H1 (cell line): ENCODE measurements around the gene GARIN3. TPM values are rescaled to one million over a fixed set of nuclear protein-coding genes. Genes with fewer than 3 reads are reported as not detected.

Source experiments
- CTCF ChIA-PET: fragments of 300-600 bp; sonication (Branson Sonifier 250); formaldehyde crosslinking; loops from one replicate; lab custom pipeline; 2021; ENCODE audit not compliant: partially characterized antibody; lab: Charles Lee
- POLR2A ChIA-PET: fragments of 300-600 bp; sonication (Branson Sonifier 250); formaldehyde crosslinking; loops from one replicate; lab custom pipeline; 2021; ENCODE audit warnings: inconsistent platforms; ENCODE audit not compliant: partially characterized antibody; lab: Charles Lee
- DNase-seq, 2 experiments: peaks; one replicate each; pipeline versions ENCODE4 v3.0.0 to v3.0.0-alpha.2; 2010 to 2022; ENCODE audit warnings: low spot score in 2 of 2, low read depth in 1 of 2, mixed read lengths in 1 of 2
- FAIRE-seq: peaks from 2 replicates; lab custom pipeline; 2011; peaks lifted over from hg19 to GRCh38; lab: Jason Lieb, UNC
- H2AFZ ChIP-seq: 2 replicates; pipeline ENCODE4 v1.8.1; 2012; ENCODE audit warnings: low read length, inconsistent platforms
- H2AK5ac ChIP-seq: 2 replicates; pipeline ENCODE4 v1.6.1; 2013; ENCODE audit warnings: low read depth, low read length
- H2BK120ac ChIP-seq: replicated peaks from 2 replicates; pipeline ENCODE3; 2013; ENCODE audit warnings: low read depth, low read length, inconsistent platforms
- H2BK12ac ChIP-seq: 2 replicates; pipeline ENCODE4 v1.6.1; 2013; ENCODE audit warnings: low read depth, low read length
- H2BK15ac ChIP-seq: 2 replicates; pipeline ENCODE4 v1.6.1; 2013; ENCODE audit warnings: low read length
- H2BK20ac ChIP-seq: 2 replicates; pipeline ENCODE4 v1.6.1; 2013; ENCODE audit warnings: low read length
- H2BK5ac ChIP-seq: 2 replicates; pipeline ENCODE4 v1.6.1; 2013; ENCODE audit warnings: low read depth, low read length
- H3K14ac ChIP-seq: 2 replicates; pipeline ENCODE4 v1.6.1; 2013; ENCODE audit warnings: inconsistent platforms; ENCODE audit not compliant: insufficient read length
- H3K18ac ChIP-seq: 2 replicates; pipeline ENCODE4 v1.6.1; 2013; ENCODE audit warnings: low read length; ENCODE audit errors: extremely low read depth
- H3K23ac ChIP-seq: 2 replicates; pipeline ENCODE4 v1.6.1; 2013; ENCODE audit warnings: inconsistent platforms; ENCODE audit not compliant: insufficient read length
- H3K23me2 ChIP-seq: 2 replicates; pipeline ENCODE4 v1.6.1; 2013; ENCODE audit warnings: low read depth, low read length
- H3K27ac ChIP-seq: 2 replicates; pipeline ENCODE4 v1.6.1; 2011; ENCODE audit warnings: low read depth, low read length, inconsistent platforms
- H3K27me3 ChIP-seq, 4 experiments: replicated peaks in 1 of 4; 1 replicate in 1 of 4; 2 replicates in 3 of 4; pipeline versions ENCODE4 v1.6.1 to v1.8.1; 2011 to 2013; ENCODE audit warnings: low read length in 3 of 4, mild to moderate bottlenecking in 3 of 4, inconsistent platforms in 2 of 4, mixed read lengths in 2 of 4, moderate library complexity in 1 of 4; ENCODE audit not compliant: control insufficient read depth in 3 of 4, insufficient read depth in 3 of 4; ENCODE audit errors: extremely low read depth in 1 of 4
- H3K36me3 ChIP-seq, 4 experiments: 2 replicates each; pipeline versions ENCODE4 v1.6.1 to v1.8.1; 2011 to 2013; ENCODE audit warnings: mild to moderate bottlenecking in 4 of 4, low read length in 3 of 4, moderate library complexity in 2 of 4, control low read depth in 1 of 4, inconsistent platforms in 1 of 4; ENCODE audit not compliant: insufficient read depth in 4 of 4, control insufficient read depth in 2 of 4
- H3K4ac ChIP-seq: replicated peaks from 2 replicates; pipeline ENCODE3; 2013; ENCODE audit warnings: low read length, low read depth, mixed read lengths, inconsistent platforms; ENCODE audit not compliant: insufficient read length
- H3K4me1 ChIP-seq, 4 experiments: replicated peaks in 1 of 4; 1 replicate in 1 of 4; 2 replicates in 3 of 4; pipeline versions ENCODE4 v1.6.1 to v1.8.1; 2011 to 2013; ENCODE audit warnings: low read length in 3 of 4, inconsistent platforms in 2 of 4, mixed read lengths in 1 of 4; ENCODE audit not compliant: insufficient read depth in 4 of 4, control insufficient read depth in 3 of 4
- H3K4me2 ChIP-seq, 2 experiments: 2 replicates each; pipeline versions ENCODE4 v1.6.1 to v1.8.1; 2011 to 2013; ENCODE audit warnings: low read depth in 2 of 2, low read length in 2 of 2, control low read depth in 1 of 2, inconsistent platforms in 1 of 2, mild to moderate bottlenecking in 1 of 2; ENCODE audit not compliant: insufficient read depth in 1 of 2
- H3K4me3 ChIP-seq, 4 experiments: fragments of 200-600, 300-600 bp in 1 of 4; sonication (generic), shearing (Covaris generic), sonication (Bioruptor Twin) in 1 of 4; 2 replicates each; pipeline versions ENCODE4 v1.5.1 to v1.8.1; 2011 to 2016; ENCODE audit warnings: low read length in 4 of 4, low read depth in 3 of 4, control low read depth in 2 of 4, inconsistent platforms in 2 of 4, mild to moderate bottlenecking in 2 of 4, mixed read lengths in 1 of 4, moderate library complexity in 1 of 4; ENCODE audit not compliant: insufficient read depth in 2 of 4; ENCODE audit errors: extremely low read depth in 1 of 4
- H3K56ac ChIP-seq: replicated peaks from 2 replicates; pipeline ENCODE3; 2013; ENCODE audit warnings: low read depth, mild to moderate bottlenecking, mixed read lengths, low read length, inconsistent platforms; ENCODE audit not compliant: insufficient read length
- H3K79me1 ChIP-seq: 2 replicates; pipeline ENCODE4 v1.6.1; 2013; ENCODE audit warnings: low read depth, low read length, control low read depth
- H3K79me2 ChIP-seq, 2 experiments: 2 replicates each; pipeline versions ENCODE4 v1.6.1 to v1.8.1; 2012 to 2013; ENCODE audit warnings: low read length in 2 of 2, mild to moderate bottlenecking in 2 of 2, inconsistent platforms in 1 of 2; ENCODE audit not compliant: insufficient read depth in 2 of 2, control insufficient read depth in 1 of 2
- H3K9ac ChIP-seq, 4 experiments: replicated peaks in 1 of 4; 1 replicate in 1 of 4; 2 replicates in 3 of 4; pipeline versions ENCODE4 v1.6.1 to v1.8.1; 2011 to 2013; ENCODE audit warnings: low read depth in 3 of 4, low read length in 3 of 4, control low read depth in 2 of 4, mild to moderate bottlenecking in 2 of 4, moderate library complexity in 2 of 4, inconsistent platforms in 1 of 4; ENCODE audit errors: extremely low read depth in 1 of 4
- H3K9me3 ChIP-seq, 2 experiments: 2 replicates each; pipeline versions ENCODE4 v1.6.1 to v1.8.1; 2012 to 2013; ENCODE audit warnings: mild to moderate bottlenecking in 2 of 2, moderate library complexity in 2 of 2, control low read depth in 1 of 2, inconsistent platforms in 1 of 2, low read depth in 1 of 2, low read length in 1 of 2, mixed read lengths in 1 of 2; ENCODE audit not compliant: insufficient read depth in 2 of 2
- H4K20me1 ChIP-seq, 2 experiments: replicated peaks in 1 of 2; 2 replicates each; pipeline versions ENCODE3 to v1.8.1; 2011 to 2013; ENCODE audit warnings: inconsistent platforms in 2 of 2, low read length in 2 of 2, mild to moderate bottlenecking in 1 of 2; ENCODE audit not compliant: insufficient read depth in 2 of 2, control insufficient read depth in 1 of 2
- H4K5ac ChIP-seq: 2 replicates; pipeline ENCODE4 v1.6.1; 2013; ENCODE audit warnings: low read length, low read depth, mixed read lengths, inconsistent platforms; ENCODE audit not compliant: insufficient read length
- H4K8ac ChIP-seq: 2 replicates; pipeline ENCODE4 v1.8.0; 2013; ENCODE audit warnings: mild to moderate bottlenecking, moderate library complexity, low read length, inconsistent platforms; ENCODE audit not compliant: insufficient read depth; ENCODE audit errors: extremely low read depth
- H4K91ac ChIP-seq: replicated peaks from 2 replicates; pipeline ENCODE3; 2013; ENCODE audit warnings: low read length, mixed read lengths, inconsistent platforms; ENCODE audit not compliant: insufficient read length
- BACH1 ChIP-seq: IDR thresholded peaks from 2 replicates; pipeline ENCODE4 v1.6.1; 2012; ENCODE audit warnings: low read length, improper control_type of control experiment
- CREB1 ChIP-seq: IDR thresholded peaks from 2 replicates; pipeline ENCODE4 v1.6.1; 2012; ENCODE audit warnings: inconsistent platforms
- FOSL1 ChIP-seq: IDR thresholded peaks from 2 replicates; pipeline ENCODE4 v1.6.1; 2011; ENCODE audit warnings: mild to moderate bottlenecking, low read depth, low read length, moderate library complexity; ENCODE audit not compliant: insufficient read depth
- GABPA ChIP-seq: IDR thresholded peaks from 2 replicates; pipeline ENCODE4 v1.6.1; 2011; ENCODE audit warnings: mild to moderate bottlenecking, low read length, moderate library complexity, borderline replicate concordance; ENCODE audit not compliant: insufficient read depth
- NANOG ChIP-seq: IDR thresholded peaks from 2 replicates; pipeline ENCODE4 v1.6.1; 2011; ENCODE audit warnings: low read length, low read depth, mild to moderate bottlenecking, inconsistent platforms; ENCODE audit not compliant: insufficient read depth, poor library complexity, severe bottlenecking
- NRF1 ChIP-seq: IDR thresholded peaks from 2 replicates; pipeline ENCODE4 v1.6.1; 2011; ENCODE audit warnings: mild to moderate bottlenecking, low read depth, low read length, improper control_type of control experiment
- PHF8 ChIP-seq: fragments of 200-600 bp; sonication (generic); conservative IDR thresholded peaks from 2 replicates; pipeline ENCODE4 v1.7.1; 2012; ENCODE audit warnings: low read depth, mild to moderate bottlenecking, inconsistent platforms, low read length, moderate library complexity
- RAD21 ChIP-seq, 2 experiments: IDR thresholded peaks in 1 of 2; conservative IDR thresholded peaks in 1 of 2; 2 replicates each; pipeline ENCODE4 v1.6.1; 2011; ENCODE audit warnings: low read depth in 2 of 2, low read length in 2 of 2, improper control_type of control experiment in 1 of 2, inconsistent platforms in 1 of 2, mild to moderate bottlenecking in 1 of 2, moderate library complexity in 1 of 2
- RBBP5 ChIP-seq: IDR thresholded peaks from 2 replicates; pipeline ENCODE4 v1.7.1; 2012; ENCODE audit warnings: low read depth, mild to moderate bottlenecking, inconsistent platforms, low read length, moderate library complexity, borderline replicate concordance
- TCF12 ChIP-seq: IDR thresholded peaks from 2 replicates; pipeline ENCODE4 v1.6.1; 2011; ENCODE audit warnings: low read depth, mild to moderate bottlenecking, low read length
- TEAD4 ChIP-seq: IDR thresholded peaks from 2 replicates; pipeline ENCODE4 v1.6.1; 2012; ENCODE audit warnings: low read depth, low read length, inconsistent platforms, mixed read lengths
- polyA plus RNA-seq, 7 experiments: library from polyadenylated mRNA; depleted of rRNA in 3 of 7; stranded (reverse) in 5 of 7; unstranded in 2 of 7; fragments of >200 nt in 5 of 7; fragments of 200-250 nt in 2 of 7; gene quantifications; 1 replicate in 5 of 7; 2 replicates in 1 of 7; 4 replicates in 1 of 7; pipeline versions ENCODE4 v1.2.1 to v1.2.3, GENCODE V29; 2011 to 2013; ENCODE audit warnings: missing spikeins in 2 of 7, mixed read lengths in 2 of 7
- total RNA-seq: library from RNA; stranded (reverse); fragmentation: NEBNext Ultra II Directional; extraction: Animal tissue kit (Norgen Biotek cat#: 25700); gene quantifications from 2 replicates; pipeline ENCODE4 v1.2.1, GENCODE V29; 2021

GARIN3 gene
- total and polyA plus RNA-seq, 2 of the 8 experiments (the other 6 are each of a cell fraction or from before 2014, with no cell fraction given): not detected

- Histone ChIP-seq H2BK15ac (no peak overlapping the region), H3K23ac (no peak overlapping the region), H3K9ac (no peak overlapping the region), H3K18ac (no peak overlapping the region), H3K36me3 (no peaks in the 10 kb centered on the region), H2BK5ac (no peak overlapping the region), H3K4me1 (no peaks in the 10 kb centered on the region), H2BK20ac (no peak overlapping the region), H4K20me1 (peaks cover 0 to 2% of the 10 kb centered on the region in 2 experiments), H3K4me2 (no peak overlapping the region), H3K4ac (no peak overlapping the region), H3K27me3 (peaks cover 1 to 30% (median 12%) of the 10 kb centered on the region in 4 experiments), H4K5ac (no peak overlapping the region), H2AK5ac (no peak overlapping the region), H4K8ac (no peak overlapping the region), H3K79me1 (no peaks in the 10 kb centered on the region), H3K79me2 (no peaks in the 10 kb centered on the region), H3K27ac (no peak overlapping the region), H3K9me3 (no peaks in the 10 kb centered on the region), H4K91ac (no peak overlapping the region), H3K14ac (no peak overlapping the region), H2AFZ (no peak overlapping the region), H2BK12ac (no peak overlapping the region), H3K4me3 (no peak overlapping the region), H2BK120ac (no peak overlapping the region), H3K23me2 (no peaks in the 10 kb centered on the region), H3K56ac (no peak overlapping the region)
- no peak for TF ChIP-seq RBBP5
- no peak for TF ChIP-seq TCF12
- no peak for TF ChIP-seq GABPA
- TF ChIP-seq TEAD4: no peak
- no peak for TF ChIP-seq FOSL1
- no peak for TF ChIP-seq NRF1
- TF ChIP-seq BACH1: no peak
- TF ChIP-seq NANOG: no peak
- TF ChIP-seq RAD21 (IDR thresholded peaks at IDR 0.05 in 1 of 2, conservative IDR thresholded peaks at IDR 0.05 in 1 of 2; ENCODE audit: low read depth in 2 of 2, low read length in 2 of 2): no peak
- no peak for TF ChIP-seq PHF8
- TF ChIP-seq CREB1: no peak
- ChIA-PET POLR2A (no interaction called here), CTCF (interaction anchor here (2.0 kb wide), 1 partner anchor 39 kb away, joined by 9 read pairs; no protein-coding TSS in a partner anchor)
- DNase-seq (no peak), FAIRE-seq (no peak)
Measured at GRCh38 chr5:157188270-157188669, 22.2 kb upstream of the GARIN3 start.
